Prostate gland (tissue), 2 donors: ENCODE data around the gene STRN4. TPM values are rescaled to one million over a fixed set of nuclear protein-coding genes. Genes with fewer than 3 reads are reported as not detected.

Experiments used
- DNase-seq: peaks from one replicate; pipeline ENCODE4 v3.0.0-alpha.2; 2019; ENCODE audit warnings: low spot score
- H3K27ac ChIP-seq, 2 donors: fragments of 200-600 bp; sonication (generic); 2 replicates each; pipeline ENCODE4 v1.5.1; 2017 to 2019
- H3K27me3 ChIP-seq: fragments of 200-600 bp; sonication (generic); replicated peaks from 2 replicates; pipeline ENCODE4 v1.5.1; 2019; ENCODE audit not compliant: insufficient read depth
- H3K36me3 ChIP-seq, 2 donors: fragments of 200-600 bp; sonication (generic); 1 replicate in 1 of 2; 2 replicates in 1 of 2; pipeline versions ENCODE4 v1.5.1 to v1.8.1; 2017 to 2019
- H3K4me1 ChIP-seq: fragments of 200-600 bp; sonication (generic); replicated peaks from 2 replicates; pipeline ENCODE4 v1.5.1; 2019
- H3K4me3 ChIP-seq, 2 donors: fragments of 200-600 bp; sonication (generic); 2 replicates each; pipeline ENCODE4 v1.5.1; 2017 to 2019
- H3K9me3 ChIP-seq: fragments of 200-600 bp; sonication (generic); 2 replicates; pipeline ENCODE4 v1.5.1; 2017
- CTCF ChIP-seq, 4 experiments: fragments of 200-600 bp in 2 of 4; fragments of 450-650 bp in 2 of 4; sonication (generic) in 2 of 4; IDR thresholded peaks; 1 replicate in 3 of 4; 2 replicates in 1 of 4; pipeline ENCODE4 v1.5.1; 2016 to 2019; ENCODE audit warnings: antibody characterized with exemption in 4 of 4, mild to moderate bottlenecking in 2 of 4, moderate library complexity in 2 of 4
- POLR2A ChIP-seq: fragments of 450-650 bp; IDR thresholded peaks from one replicate; pipeline ENCODE4 v1.6.1; 2016; ENCODE audit warnings: antibody characterized with exemption, mild to moderate bottlenecking
- POLR2AphosphoS5 ChIP-seq: sonication (generic); formaldehyde crosslinking; IDR thresholded peaks from one replicate; pipeline ENCODE4 v1.6.1; 2017; ENCODE audit warnings: antibody characterized with exemption
- WGBS: methylation state at CpG from one replicate; pipeline ENCODE4 v1.1.5; 2018; 5-methylcytosine and 5-hydroxymethylcytosine counted together
- intact Hi-C: fragments of 100-400 bp; cut with DNase I; formaldehyde crosslinking; loops from one replicate; pipeline ENCODE4 v1.14.2; 2022
- total RNA-seq, 2 donors: library from RNA; depleted of rRNA; stranded (reverse); fragments of >200 nt; gene quantifications; one replicate each; pipeline ENCODE4 v1.1.0, GENCODE V29; 2016

The STRN4 gene
- total RNA-seq, 2 donors from 2014 or later, result 80.7 to 221 TPM

GRCh38 chr19:46717034-46717715, 29.1 kb downstream of the STRN4 start, which contains the start of gene PRKD2:
Gene PRKD2, minus strand, starts transcription at chr19:46717114. Its CDS starts 744 bp downstream, at chr19:46716370.
- intact Hi-C loops, result no loop called here
- WGBS, result under 1% methylated on average over 44 of the region's 52 CpGs
- H3K27me3 ChIP-seq, result no peaks in the 10 kb centered on the region
- peak within 1 kb of the TSS; percentile 95 to 97 for H3K27ac ChIP-seq
- H3K4me1 ChIP-seq, result no peaks in the 10 kb centered on the region
- H3K4me3 ChIP-seq, result peak within 1 kb of the TSS; percentile 63 to 94
- TF ChIP-seq POLR2A (peak; percentile 68), POLR2AphosphoS5 (peak; percentile 93), CTCF (IDR thresholded peaks at IDR 0.05) (no peak)
- H3K36me3 ChIP-seq, result peaks cover 4 to 19% of the 10 kb centered on the region in 2 donors
- H3K9me3 ChIP-seq, result no peaks in the 10 kb centered on the region
- DNase-seq, result peak; percentile 91

GRCh38 chr19:46716672-46717033, 29.6 kb downstream of the STRN4 start:
- intact Hi-C loops, result no loop called here
- Histone ChIP-seq H3K27me3 (no peaks in the 10 kb centered on the region), H3K4me3 (peak overlapping the region; percentile 63 to 94), H3K9me3 (no peaks in the 10 kb centered on the region), H3K4me1 (no peaks in the 10 kb centered on the region), H3K36me3 (peaks cover 0 to 16% of the 10 kb centered on the region in 2 donors), H3K27ac (peak overlapping the region; percentile 95 to 97)
- no peak for TF ChIP-seq CTCF (IDR thresholded peaks at IDR 0.05)
- TF ChIP-seq POLR2AphosphoS5, result no peak
- TF ChIP-seq POLR2A, result no peak
- WGBS, result 1% methylated on average over 20 of the region's 20 CpGs
- DNase-seq, result no peak

- H3K27ac ChIP-seq, result peak overlapping the region; percentile 95 to 97
- no peak for TF ChIP-seq POLR2AphosphoS5
- TF ChIP-seq POLR2A, result no peak
- TF ChIP-seq CTCF (IDR thresholded peaks at IDR 0.05), result no peak
- under 1% methylated on average over 42 of the region's 42 CpGs for WGBS
- H3K36me3 ChIP-seq, result peaks cover 0 to 10% of the 10 kb centered on the region in 2 donors
- intact Hi-C loops, result no loop called here
- no peak for DNase-seq
- no peaks in the 10 kb centered on the region for H3K4me1 ChIP-seq
- H3K27me3 ChIP-seq, result no peaks in the 10 kb centered on the region
- peak overlapping the region; percentile 63 to 94 for H3K4me3 ChIP-seq
- H3K9me3 ChIP-seq, result no peaks in the 10 kb centered on the region
Observed at GRCh38 chr19:46715975-46716671, 30.1 kb downstream of the STRN4 start.

DNA sequence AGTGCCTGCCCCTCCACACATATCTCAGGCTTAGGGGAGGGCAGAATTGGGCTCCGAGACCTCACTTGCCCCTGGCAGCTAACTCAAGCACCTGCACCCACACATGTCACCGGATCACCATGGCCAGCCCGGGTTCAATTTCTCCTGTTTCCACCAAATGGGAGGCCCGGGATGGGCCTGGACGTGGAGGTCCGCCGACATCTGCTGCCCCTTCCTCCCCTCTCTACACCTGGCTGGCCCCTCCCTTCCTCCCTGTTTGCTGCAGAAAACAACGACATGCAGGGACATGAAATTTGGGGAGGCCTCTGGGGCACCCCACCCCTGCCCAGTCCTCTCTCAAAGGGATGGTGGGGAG, 30.7 kb downstream of the STRN4 start:
- intact Hi-C loops, result no loop called here
- TF ChIP-seq CTCF (IDR thresholded peaks at IDR 0.05), result no peak
- no peak for TF ChIP-seq POLR2A
- TF ChIP-seq POLR2AphosphoS5, result no peak
- no peaks in the 10 kb centered on the region for H3K4me1 ChIP-seq
- H3K9me3 ChIP-seq, result no peaks in the 10 kb centered on the region
- WGBS, result 9% methylated on average over 8 of the region's 8 CpGs
- H3K27me3 ChIP-seq, result no peaks in the 10 kb centered on the region
- H3K4me3 ChIP-seq, result peak overlapping the region; percentile 63 to 94
- no peak for DNase-seq
- peaks cover 0 to 11% of the 10 kb centered on the region in 2 donors for H3K36me3 ChIP-seq
- H3K27ac ChIP-seq, result peak overlapping the region; percentile 95 to 97
